ENCODE data around the gene IGSF3. TPM values are rescaled to one million over a fixed set of nuclear protein-coding genes. Genes with fewer than 3 reads are reported as not detected.
"Not testable (repeated sequence)": the region's sequence is repeated elsewhere in the genome, so short reads cannot be mapped to it uniquely, and the experiment has no call there.

IGSF3 gene
- total RNA-seq, 1 donor from 2014 or later: 5.2 TPM

DNA sequence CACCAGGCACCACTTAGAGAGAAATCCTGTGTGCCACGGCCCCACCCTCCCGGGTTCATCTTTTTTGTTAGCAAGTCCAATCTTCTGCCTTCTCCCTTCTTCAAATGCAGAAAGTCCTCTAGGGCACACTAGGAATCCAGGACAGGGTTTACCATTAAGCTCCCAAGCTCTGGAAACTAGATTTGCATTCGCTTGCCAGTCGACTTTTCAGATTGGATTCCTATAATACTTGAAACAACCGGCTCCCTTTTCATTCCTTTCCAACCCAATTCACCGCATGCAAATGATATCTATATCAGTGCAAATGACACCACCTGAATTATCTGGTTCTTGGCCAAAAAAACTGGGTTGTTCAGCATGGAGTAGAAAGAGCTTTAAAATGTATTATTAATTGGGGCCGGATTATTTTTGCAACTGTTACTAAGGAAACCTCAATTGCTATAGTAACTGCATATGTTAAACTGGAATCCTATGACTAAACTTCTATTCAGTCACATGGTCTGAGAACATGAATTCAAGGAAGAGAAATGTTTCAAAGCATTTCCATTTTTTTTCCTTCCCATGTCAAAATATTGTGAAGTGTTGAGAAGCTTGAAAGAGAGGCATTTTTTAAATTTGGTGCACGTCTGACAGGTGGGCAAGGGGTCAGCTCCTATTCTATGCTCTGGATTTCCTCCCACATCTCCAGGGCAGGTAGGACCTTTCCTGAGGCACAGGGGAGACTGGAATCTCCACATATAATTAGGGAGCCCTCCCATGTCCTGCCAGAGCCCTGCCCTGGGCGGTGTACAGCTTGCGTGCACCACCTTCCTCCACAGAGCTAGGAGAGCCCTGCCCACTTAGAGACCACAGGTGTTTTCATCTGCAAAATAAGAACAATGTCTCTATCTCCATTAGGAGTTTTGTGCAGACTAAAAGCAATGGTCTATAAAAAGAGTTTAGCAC, 76.3 kb downstream of the IGSF3 start:
- intact Hi-C loops (cut with DNase I); DNase-seq (ENCODE audit: low spot score): not testable (repeated sequence)

DNA sequence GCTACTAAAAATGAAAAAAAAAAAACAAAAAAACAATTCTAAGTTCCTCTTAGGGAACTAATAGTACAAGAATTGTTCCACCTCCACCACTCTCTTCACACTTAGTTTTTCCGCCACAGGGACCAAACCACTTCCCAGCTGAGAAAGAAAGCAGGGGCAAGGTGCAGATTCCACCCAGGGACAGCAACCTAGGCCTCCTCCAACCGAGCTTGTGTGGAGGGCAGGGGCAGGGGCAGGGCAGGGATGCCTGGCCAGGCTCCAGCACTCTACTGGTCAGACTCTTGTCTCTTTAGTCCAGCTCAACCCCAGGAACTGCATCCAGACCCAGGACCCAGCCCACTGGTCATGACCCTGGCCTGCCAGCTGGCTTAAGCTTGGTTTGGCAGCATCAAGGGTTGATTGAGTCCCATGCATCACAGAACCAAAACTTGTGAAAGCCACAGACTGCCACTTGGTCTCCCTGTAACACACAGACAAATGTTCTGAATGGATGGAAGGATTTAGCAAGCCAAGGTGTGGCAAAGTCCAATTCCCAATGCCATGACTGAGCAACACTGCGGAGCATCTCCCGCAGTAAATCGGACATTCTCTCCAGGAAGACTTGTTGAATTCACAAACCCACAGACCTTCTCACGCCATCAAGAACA, 77.1 kb downstream of the IGSF3 start:
- intact Hi-C loops (cut with DNase I); DNase-seq (ENCODE audit: low spot score): not testable (repeated sequence)

DNA sequence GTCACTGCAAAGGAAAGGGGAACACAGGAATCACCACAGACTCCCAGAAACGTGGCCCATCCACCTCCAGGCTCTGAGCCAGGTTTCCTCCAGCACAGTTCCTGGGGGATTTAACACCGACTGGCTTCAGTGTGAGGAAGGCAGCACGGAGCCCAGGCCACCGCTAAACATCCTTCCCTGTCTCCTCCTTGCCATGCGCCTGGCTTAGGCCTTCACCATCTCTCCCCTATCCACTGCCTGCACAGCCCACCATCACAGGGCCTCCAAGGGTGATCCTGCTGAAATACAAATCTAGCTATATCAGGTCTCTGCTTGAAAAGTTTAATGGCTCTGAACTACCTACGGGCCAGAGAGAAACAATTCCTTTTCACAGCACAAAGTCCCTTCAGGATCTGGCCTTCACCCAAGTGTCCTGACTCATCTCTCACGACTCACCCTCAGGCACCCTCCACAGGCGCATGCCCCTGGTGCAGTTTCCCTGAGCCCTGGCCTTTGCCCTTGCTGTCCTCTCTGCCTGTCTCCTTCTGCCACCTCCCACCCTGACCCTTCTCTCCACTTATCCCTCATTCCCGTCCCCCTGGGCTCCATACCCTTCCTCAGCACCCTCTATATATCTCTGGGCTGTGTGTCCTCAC, 78.3 kb downstream of the IGSF3 start:
- intact Hi-C loops (cut with DNase I): not testable (repeated sequence)

DNA sequence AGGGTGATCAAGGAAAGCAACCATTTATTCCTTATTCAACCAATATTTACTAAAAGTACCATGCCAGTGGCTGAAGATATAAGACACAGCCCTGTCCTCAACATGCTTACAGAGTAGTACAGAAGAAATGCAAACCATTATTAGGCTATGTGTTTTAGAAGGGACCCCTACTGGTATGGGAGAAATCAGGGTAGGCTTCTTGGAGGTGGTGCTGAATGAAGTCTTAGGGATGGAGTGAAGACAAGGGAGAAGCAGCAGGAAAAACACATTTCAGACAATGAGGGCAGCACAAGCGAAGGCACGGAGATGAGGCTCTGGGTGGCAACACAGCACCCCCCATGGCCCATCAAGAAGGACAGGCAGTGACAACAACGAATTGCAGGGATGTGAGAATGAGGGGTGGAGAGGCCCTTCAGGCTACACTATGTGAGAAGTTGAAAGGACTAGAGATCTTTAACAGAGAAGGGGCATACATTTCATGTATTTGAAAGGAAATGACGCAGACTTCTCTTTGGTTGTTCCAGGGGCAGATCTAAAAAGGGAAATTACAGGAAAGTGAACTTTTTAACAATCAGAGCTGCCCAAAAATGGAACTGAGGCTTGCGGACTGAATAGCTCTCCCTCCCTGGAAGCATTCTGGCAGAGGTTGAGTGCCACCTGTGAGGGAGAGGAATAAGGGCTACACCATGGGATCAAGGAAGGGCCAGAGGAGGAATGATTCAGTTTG, 79.9 kb downstream of the IGSF3 start:
- no peak for DNase-seq (ENCODE audit: low spot score)
- intact Hi-C loops (cut with DNase I): no loop called here

More for the DNA sequence above, 78.3 kb downstream of the IGSF3 start:
- DNase-seq (ENCODE audit: low spot score): not testable (repeated sequence)

DNA sequence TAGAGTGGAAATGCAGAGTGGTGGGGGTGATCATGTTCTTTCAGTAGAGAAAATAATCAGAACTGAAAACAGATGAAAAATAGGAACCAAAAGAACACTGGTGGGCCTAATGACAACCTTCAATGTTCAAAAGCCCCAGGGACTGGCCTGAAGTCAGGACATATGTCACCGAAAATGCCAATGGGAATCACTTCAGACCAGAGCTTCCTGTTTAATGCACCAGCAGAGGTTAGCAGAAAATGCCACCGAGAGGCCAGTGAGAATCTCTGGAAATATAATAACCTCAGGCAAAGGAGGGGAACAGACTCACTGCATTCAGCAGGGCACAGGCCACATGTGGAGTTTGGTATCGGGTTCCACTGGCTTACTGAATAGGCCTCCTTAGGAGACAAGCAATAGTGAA, 80.8 kb downstream of the IGSF3 start:
- intact Hi-C loops (cut with DNase I): no loop called here

DNA sequence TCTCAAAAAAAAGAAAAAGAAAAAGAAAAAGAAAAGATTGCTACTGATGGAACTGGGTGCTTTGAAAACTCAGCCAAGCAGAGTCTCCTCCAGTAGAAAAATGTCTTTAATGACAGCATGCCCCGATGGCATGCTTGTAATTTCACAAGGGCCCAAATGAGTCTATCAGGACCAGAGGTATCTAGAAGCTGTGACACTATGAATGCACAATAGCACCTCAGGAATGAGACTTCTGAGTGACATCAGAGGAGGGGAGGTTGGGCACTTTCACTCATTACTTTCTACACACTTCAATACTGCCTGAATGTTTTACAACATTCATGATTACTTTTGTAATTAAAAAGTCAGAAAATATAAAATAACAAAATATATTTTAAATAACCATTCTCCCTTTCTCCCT, 81.6 kb downstream of the IGSF3 start:
- no peak for DNase-seq (ENCODE audit: low spot score)
- intact Hi-C loops (cut with DNase I): no loop called here

More for the DNA sequence above, 80.8 kb downstream of the IGSF3 start:
- DNase-seq (ENCODE audit: low spot score): no peak

DNA sequence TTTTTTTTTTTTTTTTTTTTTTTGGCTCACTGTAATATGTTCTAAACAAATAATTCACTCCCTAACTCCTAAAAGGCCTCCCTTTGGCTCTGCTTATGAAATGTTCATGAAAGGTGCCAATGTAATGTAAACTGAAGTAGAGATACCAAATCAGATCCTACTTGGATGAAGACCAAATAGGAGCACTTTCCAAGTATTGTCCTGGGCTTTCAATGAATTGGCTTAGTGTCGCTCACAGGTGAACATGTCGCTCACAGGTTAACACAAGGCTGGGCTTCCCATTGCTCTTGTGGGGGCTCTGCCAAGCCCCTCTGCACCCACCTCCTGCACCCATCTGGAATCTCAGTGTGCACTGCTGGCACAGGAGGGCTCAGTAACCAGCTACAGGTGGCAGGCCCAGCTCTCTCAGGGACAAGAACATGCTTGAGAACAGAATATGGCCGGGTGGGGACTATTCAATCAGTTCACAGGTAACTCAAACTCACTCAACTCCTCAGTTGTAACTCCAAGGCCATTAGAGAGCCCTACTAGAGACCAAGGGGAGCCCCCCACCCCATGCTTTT, 86.1 kb downstream of the IGSF3 start:
- no peak for DNase-seq (ENCODE audit: low spot score)
- intact Hi-C loops (cut with DNase I): no loop called here

DNA sequence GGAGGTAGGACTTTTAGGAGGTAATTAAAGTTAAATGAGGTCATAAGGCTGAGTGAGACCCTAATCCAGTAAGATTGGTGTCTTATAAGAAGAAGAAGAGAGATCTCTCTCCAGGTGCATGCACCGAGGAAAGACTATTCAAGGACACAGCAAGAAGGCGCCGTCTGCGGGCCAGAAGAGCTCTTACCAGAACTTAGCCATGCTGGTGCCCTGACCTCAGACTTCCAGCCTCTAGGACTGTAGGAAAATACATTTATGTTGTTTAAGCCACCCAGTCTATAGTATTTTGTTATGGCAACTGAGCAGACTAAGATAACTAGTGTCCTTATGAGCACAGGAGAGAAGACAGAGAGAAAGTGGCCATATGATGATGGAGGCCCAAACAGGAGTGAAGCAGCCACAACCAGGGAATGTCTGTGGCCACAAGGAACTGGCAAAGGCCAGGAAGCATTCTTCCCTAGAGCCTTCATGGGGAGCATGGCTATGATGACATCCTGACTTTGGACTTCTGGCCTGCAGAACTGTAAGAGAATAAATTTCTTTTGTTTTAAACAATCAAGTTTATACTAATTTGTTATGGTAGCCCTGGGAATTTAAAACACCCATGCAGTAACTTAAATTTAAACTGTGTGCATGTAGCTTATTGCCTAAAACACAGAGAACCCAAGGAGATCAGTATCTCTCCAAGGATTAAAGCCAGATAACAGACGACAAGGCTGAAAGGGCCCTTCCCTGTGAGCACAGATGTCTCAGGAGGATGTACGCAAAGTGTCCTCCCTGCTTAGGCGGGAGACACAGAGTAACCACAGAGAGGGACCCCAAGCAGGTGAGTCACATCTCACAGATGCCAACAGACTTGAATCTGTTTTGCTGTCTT, 86.8 kb downstream of the IGSF3 start:
- intact Hi-C loops (cut with DNase I): no loop called here

DNA sequence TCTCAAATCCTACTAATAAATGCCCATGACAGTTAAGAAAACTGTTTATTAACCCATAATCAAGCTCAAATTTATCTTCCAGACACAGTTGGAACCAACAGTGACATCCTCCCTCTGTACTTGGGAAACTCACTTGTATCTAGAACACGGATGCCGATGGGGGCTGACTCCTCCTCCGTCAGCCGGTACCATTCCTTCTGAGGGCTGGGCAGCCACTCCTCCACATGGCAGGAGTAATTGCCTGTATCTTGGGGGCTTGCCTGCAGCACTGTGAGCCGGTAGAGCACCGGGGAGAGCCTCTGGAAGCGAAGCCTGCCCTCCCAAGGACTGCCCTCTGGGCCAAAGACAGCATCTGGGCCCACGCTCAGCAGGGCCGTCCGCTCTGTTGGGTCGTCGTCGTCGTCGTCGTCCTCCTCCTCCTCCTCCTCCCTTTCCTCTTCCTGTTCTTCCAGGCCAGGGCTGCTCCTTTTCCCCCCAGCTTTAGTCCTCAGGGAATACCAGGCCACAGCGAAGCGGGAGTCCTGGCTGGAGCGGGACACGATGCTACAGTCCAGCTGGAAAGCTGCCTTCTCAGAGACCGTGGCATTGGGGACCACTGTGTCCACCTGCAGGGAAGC, 88.2 kb downstream of the IGSF3 start:
- intact Hi-C loops (cut with DNase I): loop anchor here (5.0 to 10.0 kb wide), 2 partner anchors 335 to 478 kb away; no protein-coding TSS in a partner anchor
- no peak for DNase-seq (ENCODE audit: low spot score)

More for the DNA sequence above, 86.8 kb downstream of the IGSF3 start:
- no peak for DNase-seq (ENCODE audit: low spot score)

DNA sequence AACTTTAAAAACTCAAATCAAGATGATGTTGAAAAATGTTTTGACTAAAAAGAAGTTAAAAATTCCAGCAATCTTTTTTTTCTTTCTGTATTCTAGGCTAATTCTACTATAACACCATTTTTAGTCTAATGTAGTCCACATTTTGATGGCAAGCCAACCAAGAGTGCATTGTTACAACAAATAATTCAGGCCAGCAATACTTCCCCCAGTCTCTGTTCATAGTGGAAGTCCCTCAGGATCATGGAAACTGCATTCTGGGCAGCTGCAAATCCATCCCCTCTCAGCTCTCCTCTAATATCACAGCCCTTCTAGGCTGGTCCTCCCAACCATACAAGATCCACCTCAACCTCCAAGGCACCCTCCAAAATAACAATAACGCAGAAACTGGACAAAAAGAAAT, 89.0 kb downstream of the IGSF3 start:
- intact Hi-C loops (cut with DNase I): loop anchor here (5.0 to 10.0 kb wide), 2 partner anchors 336 to 479 kb away; no protein-coding TSS in a partner anchor
- no peak for DNase-seq (ENCODE audit: low spot score)

DNA sequence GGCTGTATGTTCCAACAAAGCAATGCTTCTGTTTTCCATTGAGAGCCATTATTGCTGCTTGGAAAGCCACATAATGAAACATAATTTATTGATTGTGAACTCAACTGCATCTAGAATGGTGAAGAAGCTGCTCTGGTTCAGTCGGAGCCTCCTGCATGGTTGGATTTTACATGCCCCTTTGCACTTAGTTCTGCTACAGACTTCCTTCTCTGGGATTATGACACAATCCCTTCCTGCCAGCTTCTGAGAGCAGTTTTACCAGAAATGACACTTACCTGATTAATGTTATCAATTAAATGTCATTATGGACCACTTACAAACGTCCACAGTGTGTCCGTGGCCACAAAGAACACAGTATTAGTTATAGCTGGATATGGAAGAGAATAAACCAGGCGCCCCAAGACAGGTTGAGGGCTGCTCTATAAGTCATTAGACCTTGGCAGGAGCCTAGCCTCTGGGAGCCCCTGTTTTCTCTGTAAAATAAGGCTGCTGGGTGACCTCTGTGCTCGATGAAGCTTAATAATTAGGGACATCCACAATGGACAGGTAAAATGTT, 89.7 kb downstream of the IGSF3 start:
- intact Hi-C loops (cut with DNase I): loop anchor here (5.0 to 10.0 kb wide), 2 partner anchors 337 to 479 kb away; no protein-coding TSS in a partner anchor

DNA sequence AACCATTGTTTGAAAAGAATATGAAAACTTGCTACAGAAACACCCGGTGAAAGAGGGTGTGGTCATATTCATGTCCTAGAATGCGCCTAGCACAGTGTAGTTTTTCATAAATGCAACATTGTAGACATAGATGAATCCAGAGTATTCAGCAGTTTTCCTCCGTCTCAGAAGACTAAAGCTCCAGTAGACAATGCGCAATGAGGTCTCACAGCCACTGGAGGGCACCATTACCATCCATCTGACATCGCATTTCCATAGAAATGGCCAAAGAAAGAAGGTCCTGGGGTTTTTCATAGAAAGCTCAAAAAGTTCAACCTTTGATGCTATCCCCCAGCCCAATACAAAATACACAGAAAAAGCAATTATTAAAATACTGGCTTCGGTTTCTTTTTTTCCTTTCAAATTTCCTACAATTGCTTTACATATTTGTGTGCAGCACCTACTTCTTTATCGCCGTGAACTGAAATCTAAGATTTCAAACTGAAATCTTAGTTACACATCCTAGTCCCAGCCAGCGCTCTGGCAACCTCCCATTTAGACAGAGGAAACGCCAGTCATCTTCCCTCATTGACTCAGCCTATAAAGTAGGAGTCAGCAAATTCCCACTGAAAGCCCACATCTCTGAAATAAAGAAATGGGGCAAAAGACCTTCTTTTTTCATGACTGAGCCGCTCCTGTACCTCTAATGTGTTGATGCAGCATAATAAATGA, 92.8 kb downstream of the IGSF3 start:
- intact Hi-C loops (cut with DNase I): loop anchor here (1.0 to 10.0 kb wide), 5 partner anchors 22 to 483 kb away; partner anchors contain the start of gene IGSF3
- no peak for DNase-seq (ENCODE audit: low spot score)

More for the DNA sequence above, 89.7 kb downstream of the IGSF3 start:
- no peak for DNase-seq (ENCODE audit: low spot score)

DNA sequence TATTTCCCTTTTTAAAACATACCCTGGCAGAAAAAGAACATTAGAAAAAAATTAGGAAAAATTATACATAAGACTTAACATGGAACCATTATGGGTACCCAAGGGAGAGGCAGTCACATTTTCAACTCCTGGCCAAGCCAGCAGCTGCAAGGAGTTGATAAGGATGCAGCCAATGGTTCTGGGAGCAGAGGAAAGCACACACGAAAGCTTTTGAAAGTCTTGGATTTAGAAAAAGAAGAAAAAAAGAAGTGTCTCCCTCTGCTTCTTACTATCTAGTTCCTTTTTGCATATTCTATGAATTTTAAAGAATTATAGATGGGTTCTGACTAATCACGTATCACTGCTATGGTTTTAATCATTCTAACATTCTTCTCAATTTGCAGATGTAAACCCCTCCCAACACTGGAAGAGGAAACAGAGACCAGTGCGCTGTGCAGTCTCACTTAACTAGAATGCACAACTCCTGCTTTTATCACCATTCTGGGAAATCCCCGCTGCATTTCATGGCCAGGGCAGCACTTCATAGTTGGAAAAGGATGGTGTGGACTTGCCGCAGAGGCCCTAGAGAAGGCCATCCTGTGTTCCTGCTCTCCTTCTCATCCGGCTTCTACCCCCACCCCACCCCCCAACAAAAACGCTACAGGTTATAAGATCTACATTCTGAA, 94.0 kb downstream of the IGSF3 start:
- intact Hi-C loops (cut with DNase I): loop anchor here (5.0 to 10.0 kb wide), 3 partner anchors 94 to 341 kb away; partner anchors contain the start of gene IGSF3
- DNase-seq (ENCODE audit: low spot score): no peak

DNA sequence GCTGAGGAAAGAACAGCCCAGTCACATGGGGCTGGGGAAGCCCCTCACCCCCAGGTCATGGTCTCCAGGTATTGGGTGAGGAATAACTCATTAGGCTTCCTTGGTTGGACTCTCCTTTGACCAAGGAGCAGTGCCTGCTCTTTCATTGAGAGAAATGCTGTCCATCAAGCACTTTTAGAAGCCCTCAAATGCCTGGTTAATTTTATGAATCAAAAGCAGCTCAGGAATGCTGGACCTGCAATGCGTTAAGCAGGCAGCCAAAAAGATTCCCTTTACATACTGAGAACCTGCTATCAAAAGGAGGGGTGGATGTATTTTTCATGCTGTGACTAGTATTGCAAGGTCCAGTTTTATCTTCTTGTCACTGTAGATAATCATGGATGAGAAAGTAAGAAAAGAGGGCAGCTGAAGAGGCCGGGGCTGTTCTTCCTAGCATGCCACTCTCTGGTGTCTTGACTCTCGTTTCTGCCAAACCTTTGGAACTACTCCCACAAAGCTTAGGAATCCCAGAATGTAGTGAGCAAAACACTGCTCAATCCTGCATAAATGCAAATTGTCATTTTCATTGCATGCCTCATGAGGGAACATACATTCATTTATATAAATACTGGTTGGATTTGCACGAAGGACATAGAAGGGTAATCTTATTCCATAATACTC, 94.6 kb downstream of the IGSF3 start:
- intact Hi-C loops (cut with DNase I): loop anchor here (5.0 to 10.0 kb wide), 3 partner anchors 94 to 342 kb away; partner anchors contain the start of gene IGSF3
- no peak for DNase-seq (ENCODE audit: low spot score)

DNA sequence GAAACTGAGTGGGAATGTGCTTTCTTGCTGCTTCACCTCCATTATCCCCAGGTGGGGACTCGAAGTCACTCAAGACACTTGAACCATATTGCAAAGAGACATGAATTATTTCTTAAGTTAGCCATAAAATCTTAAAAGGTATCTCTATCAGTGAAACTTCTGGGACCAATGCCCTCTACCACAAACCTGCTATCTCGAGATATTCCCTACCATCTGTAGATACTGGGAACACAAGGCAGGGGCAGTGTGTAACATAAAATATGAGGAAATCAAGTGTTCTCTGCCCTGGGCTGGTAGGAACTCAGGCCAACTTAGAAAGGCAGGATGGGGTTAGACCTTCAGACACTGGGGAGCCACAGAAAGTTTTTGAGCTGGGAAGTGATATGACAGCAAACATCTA, 95.4 kb downstream of the IGSF3 start:
- DNase-seq (ENCODE audit: low spot score): no peak
- intact Hi-C loops (cut with DNase I): loop anchor here (5.0 to 10.0 kb wide), 3 partner anchors 95 to 343 kb away; partner anchors contain the start of gene IGSF3

All from cardiac septum (tissue), 1 donor.